ENCODE results near the gene PTPRT.

DNA sequence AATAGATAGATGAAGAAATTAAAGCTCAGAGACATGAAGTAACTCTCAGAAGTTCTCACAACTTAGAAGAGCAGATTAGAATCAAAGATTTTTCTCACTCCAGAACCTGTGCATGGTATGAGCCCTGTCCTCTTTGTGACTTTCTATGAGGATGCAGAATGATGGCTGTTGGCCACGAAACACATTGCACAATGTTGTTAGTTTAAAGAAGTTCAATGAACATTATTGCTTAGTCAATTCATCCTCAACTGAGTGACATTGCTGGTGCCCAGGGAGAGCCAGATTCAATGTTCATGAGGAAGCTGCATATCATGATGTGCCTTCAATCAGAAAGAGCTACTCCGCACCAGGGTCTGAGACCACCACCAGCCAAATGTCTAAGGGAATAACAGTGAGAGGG lies 633.1 kb downstream of the PTPRT start:
- TF ChIP-seq EZH2 (IDR thresholded peaks at IDR 0.05; ENCODE audit: low read length, missing control alignments), result no peak
- TF ChIP-seq, protein P1, sequence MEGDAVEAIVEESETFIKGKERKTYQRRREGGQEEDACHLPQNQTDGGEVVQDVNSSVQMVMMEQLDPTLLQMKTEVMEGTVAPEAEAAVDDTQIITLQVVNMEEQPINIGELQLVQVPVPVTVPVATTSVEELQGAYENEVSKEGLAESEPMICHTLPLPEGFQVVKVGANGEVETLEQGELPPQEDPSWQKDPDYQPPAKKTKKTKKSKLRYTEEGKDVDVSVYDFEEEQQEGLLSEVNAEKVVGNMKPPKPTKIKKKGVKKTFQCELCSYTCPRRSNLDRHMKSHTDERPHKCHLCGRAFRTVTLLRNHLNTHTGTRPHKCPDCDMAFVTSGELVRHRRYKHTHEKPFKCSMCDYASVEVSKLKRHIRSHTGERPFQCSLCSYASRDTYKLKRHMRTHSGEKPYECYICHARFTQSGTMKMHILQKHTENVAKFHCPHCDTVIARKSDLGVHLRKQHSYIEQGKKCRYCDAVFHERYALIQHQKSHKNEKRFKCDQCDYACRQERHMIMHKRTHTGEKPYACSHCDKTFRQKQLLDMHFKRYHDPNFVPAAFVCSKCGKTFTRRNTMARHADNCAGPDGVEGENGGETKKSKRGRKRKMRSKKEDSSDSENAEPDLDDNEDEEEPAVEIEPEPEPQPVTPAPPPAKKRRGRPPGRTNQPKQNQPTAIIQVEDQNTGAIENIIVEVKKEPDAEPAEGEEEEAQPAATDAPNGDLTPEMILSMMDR (conservative IDR thresholded peaks at IDR 0.05 in 1 of 2, IDR thresholded peaks at IDR 0.05 in 1 of 2; ENCODE audit: low read depth in 1 of 2, low read length in 2 of 2), result no peak
